Measurements from ENCODE around the gene KRT6A. TPM values are rescaled to one million over a fixed set of nuclear protein-coding genes. Genes with fewer than 3 reads are reported as not detected.

Gene KRT6A
- total RNA-seq, 4 donors from 2014 or later = not detected

DNA sequence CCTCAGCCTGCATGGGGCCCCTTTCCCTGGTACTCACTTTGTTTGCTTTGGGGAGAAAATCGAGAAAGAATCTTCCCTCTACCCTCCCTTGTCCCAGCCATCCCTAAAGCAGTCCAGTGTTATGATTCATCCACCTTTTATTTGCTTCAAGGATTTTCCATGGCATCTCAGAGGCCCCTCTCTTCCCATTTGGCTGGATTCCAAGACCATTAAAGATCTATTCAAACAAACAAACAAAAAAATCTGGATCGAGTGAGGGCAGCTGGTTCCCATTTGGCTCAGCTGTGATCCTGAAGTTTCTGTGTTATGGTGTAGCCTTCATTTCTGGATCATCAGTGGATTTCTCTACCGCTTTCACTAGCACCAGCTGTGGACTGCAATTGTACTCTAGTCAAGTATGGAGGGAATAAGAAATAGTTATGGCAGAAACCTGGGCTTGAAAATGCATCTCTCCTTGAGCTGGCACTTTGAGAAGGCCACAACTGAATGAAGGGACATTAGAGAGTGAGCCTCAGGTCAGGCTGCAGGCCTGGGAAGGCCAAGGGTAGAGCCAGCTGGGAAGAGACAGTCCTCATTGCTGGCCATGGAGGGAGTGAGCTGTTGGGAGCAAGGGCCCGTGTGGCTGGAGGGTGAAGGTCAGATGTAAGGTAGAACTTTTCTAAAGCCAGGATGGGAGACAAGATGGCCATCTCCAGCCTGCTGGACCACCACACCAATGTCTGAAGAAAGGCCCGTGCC, 46.2 kb upstream of the KRT6A start:
- Histone ChIP-seq H3K4me1 (no peaks in the 10 kb centered on the region), H3K4me3 (no peak overlapping the region), H3K36me3 (no peaks in the 10 kb centered on the region), H3K27me3 (no peaks in the 10 kb centered on the region), H3K27ac (no peak overlapping the region), H3K9me3 (no peaks in the 10 kb centered on the region)
- TF ChIP-seq CTCF (IDR thresholded peaks at IDR 0.05 in 4 of 5, conservative IDR thresholded peaks at IDR 0.05 in 1 of 5) (no peak), POLR2A (IDR thresholded peaks at IDR 0.05) (no peak)
- intact Hi-C loops (cut with DNase I; ENCODE audit: low total_unique reads) (no loop called here), in situ Hi-C loops (cut with MboI; ENCODE audit: low sequenced_read_pairs in 4 of 4) (no loop called here)
- no peak for ATAC-seq
- DNase-seq = no peak

GRCh38 chr12:52537101-52537500, 44.0 kb upstream of the KRT6A start:
- Histone ChIP-seq H3K4me1 (no peaks in the 10 kb centered on the region), H3K4me3 (no peak overlapping the region), H3K27ac (no peak overlapping the region), H3K27me3 (no peaks in the 10 kb centered on the region), H3K9me3 (no peaks in the 10 kb centered on the region), H3K36me3 (no peaks in the 10 kb centered on the region)
- no peak for ATAC-seq
- no peak for DNase-seq
- intact Hi-C loops (cut with DNase I; ENCODE audit: low total_unique reads) = no loop called here
- TF ChIP-seq CTCF (IDR thresholded peaks at IDR 0.05 in 4 of 5, conservative IDR thresholded peaks at IDR 0.05 in 1 of 5) = no peak
- in situ Hi-C loops (cut with MboI; ENCODE audit: low sequenced_read_pairs in 4 of 4) = no loop called here

DNA sequence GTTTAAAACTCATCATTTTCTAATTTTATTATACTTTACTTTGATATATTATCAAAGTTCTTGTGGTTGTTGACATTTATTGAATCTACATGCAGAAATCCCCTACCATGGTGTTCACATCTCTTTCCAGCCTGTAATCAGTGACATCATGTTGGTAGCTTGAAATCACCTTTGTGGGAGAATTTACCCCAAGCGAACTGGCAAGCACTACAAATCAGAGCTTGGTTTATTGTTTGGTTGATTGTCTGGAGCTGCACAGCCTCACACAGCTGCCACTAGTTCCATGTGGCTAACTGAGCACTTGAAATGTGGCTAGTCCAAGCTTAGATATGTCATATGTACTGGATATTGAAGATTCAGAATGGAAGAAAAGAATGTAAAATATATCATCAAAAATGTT, 42.5 kb upstream of the KRT6A start:
- intact Hi-C loops (cut with DNase I; ENCODE audit: low total_unique reads) (no loop called here), in situ Hi-C loops (cut with MboI; ENCODE audit: low sequenced_read_pairs in 4 of 4) (no loop called here)
- Histone ChIP-seq H3K4me1 (no peaks in the 10 kb centered on the region), H3K27me3 (no peaks in the 10 kb centered on the region), H3K4me3 (no peak overlapping the region), H3K27ac (no peak overlapping the region), H3K36me3 (no peaks in the 10 kb centered on the region), H3K9me3 (no peaks in the 10 kb centered on the region)
- ATAC-seq = no peak
- no peak for DNase-seq
- TF ChIP-seq CTCF (IDR thresholded peaks at IDR 0.05 in 4 of 5, conservative IDR thresholded peaks at IDR 0.05 in 1 of 5) (no peak), POLR2A (IDR thresholded peaks at IDR 0.05) (no peak)

DNA sequence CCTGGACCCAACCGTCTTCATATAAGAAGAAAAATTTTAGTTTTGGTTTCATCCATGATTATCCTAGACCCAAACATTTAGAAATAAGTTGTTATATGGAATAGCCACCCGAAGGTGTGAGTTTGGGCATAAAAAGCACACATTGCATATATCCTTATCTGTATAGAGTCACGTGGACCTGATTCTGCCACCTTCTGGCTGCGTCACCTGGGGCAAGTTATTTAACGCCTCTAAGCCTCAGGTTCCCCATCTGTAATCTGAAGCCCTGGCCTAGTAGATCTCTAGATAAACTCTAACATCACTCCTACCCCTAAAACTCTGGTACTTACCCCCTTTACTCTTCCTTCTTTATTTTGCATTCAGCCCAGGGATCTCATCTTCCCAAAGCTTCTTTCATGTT, 41.4 kb upstream of the KRT6A start:
- H3K9me3 ChIP-seq = no peaks in the 10 kb centered on the region
- no peak for TF ChIP-seq CTCF (IDR thresholded peaks at IDR 0.05 in 4 of 5, conservative IDR thresholded peaks at IDR 0.05 in 1 of 5)
- TF ChIP-seq POLR2A (IDR thresholded peaks at IDR 0.05) = no peak
- H3K4me3 ChIP-seq = no peak overlapping the region
- DNase-seq (no peak), ATAC-seq (no peak)
- H3K36me3 ChIP-seq = no peaks in the 10 kb centered on the region
- H3K27me3 ChIP-seq = no peaks in the 10 kb centered on the region
- no peaks in the 10 kb centered on the region for H3K4me1 ChIP-seq
- no peak overlapping the region for H3K27ac ChIP-seq
- in situ Hi-C loops (cut with MboI; ENCODE audit: low sequenced_read_pairs in 4 of 4) (no loop called here), intact Hi-C loops (cut with DNase I; ENCODE audit: low total_unique reads) (no loop called here)

Measured in gastrocnemius medialis (tissue), 4 donors.